Astrocyte (in vitro differentiated cells and primary cell): ENCODE results near the gene TMUB1. TPM values are rescaled to one million over a fixed set of nuclear protein-coding genes. Genes with fewer than 3 reads are reported as not detected.

Experiments
- DNase-seq: peaks from one replicate; pipeline ENCODE4 v3.0.0-alpha.2; 2010; ENCODE audit warnings: low read depth
- FAIRE-seq: peaks from 2 replicates; lab custom pipeline; 2011; peaks lifted over from hg19 to GRCh38; lab: Jason Lieb, UNC
- H2AFZ ChIP-seq: 2 replicates; pipeline ENCODE4 v1.6.0; 2012; ENCODE audit warnings: low read depth, low read length, inconsistent platforms
- H3K27ac ChIP-seq: 2 replicates; pipeline ENCODE4 v1.5.1; 2011; ENCODE audit warnings: low read depth, low read length, inconsistent platforms
- H3K27me3 ChIP-seq: 2 replicates; pipeline ENCODE4 v1.6.0; 2011; ENCODE audit warnings: low read length, inconsistent platforms; ENCODE audit not compliant: insufficient read depth
- H3K36me3 ChIP-seq: 2 replicates; pipeline ENCODE4 v1.5.1; 2011; ENCODE audit warnings: low read length, inconsistent platforms; ENCODE audit not compliant: insufficient read depth
- H3K4me1 ChIP-seq: 2 replicates; pipeline ENCODE4 v1.5.1; 2011; ENCODE audit warnings: low read length, inconsistent platforms; ENCODE audit not compliant: insufficient read depth
- H3K4me2 ChIP-seq: 2 replicates; pipeline ENCODE4 v1.6.0; 2012; ENCODE audit warnings: low read length, inconsistent platforms
- H3K4me3 ChIP-seq: 2 replicates; pipeline ENCODE4 v1.5.1; 2011; ENCODE audit warnings: low read depth, mild to moderate bottlenecking, low read length, inconsistent platforms; ENCODE audit not compliant: insufficient read depth
- H3K79me2 ChIP-seq: 2 replicates; pipeline ENCODE4 v1.6.0; 2012; ENCODE audit warnings: mild to moderate bottlenecking, low read length, inconsistent platforms; ENCODE audit not compliant: insufficient read depth
- H3K9ac ChIP-seq: 2 replicates; pipeline ENCODE4 v1.6.0; 2012; ENCODE audit warnings: mild to moderate bottlenecking, low read length, inconsistent platforms
- H3K9me3 ChIP-seq: 2 replicates; pipeline ENCODE4 v1.5.1; 2012; ENCODE audit warnings: low read depth, mild to moderate bottlenecking, low read length, inconsistent platforms; ENCODE audit not compliant: insufficient read depth
- H4K20me1 ChIP-seq: 2 replicates; pipeline ENCODE4 v1.6.0; 2012; ENCODE audit warnings: low read length, inconsistent platforms; ENCODE audit not compliant: insufficient read depth
- H3K27ac Mint-ChIP-seq: one replicate; pipeline ENCODE4 v1.8.0; 2021; ENCODE audit warnings: mild to moderate bottlenecking, mixed read lengths; ENCODE audit not compliant: unreplicated experiment
- H3K27me3 Mint-ChIP-seq: one replicate; pipeline ENCODE4 v1.8.0; 2021; ENCODE audit warnings: low read depth, mixed read lengths; ENCODE audit not compliant: unreplicated experiment
- H3K36me3 Mint-ChIP-seq: one replicate; pipeline ENCODE4 v1.8.0; 2021; ENCODE audit warnings: low read depth, mixed read lengths; ENCODE audit not compliant: unreplicated experiment
- H3K4me1 Mint-ChIP-seq: one replicate; pipeline ENCODE4 v1.8.0; 2021; ENCODE audit warnings: low read depth, mixed read lengths; ENCODE audit not compliant: unreplicated experiment
- H3K4me3 Mint-ChIP-seq: one replicate; pipeline ENCODE4 v1.8.0; 2021; ENCODE audit warnings: mild to moderate bottlenecking, moderate library complexity, mixed read lengths; ENCODE audit not compliant: unreplicated experiment
- H3K9me3 Mint-ChIP-seq: one replicate; pipeline ENCODE4 v1.8.0; 2021; ENCODE audit warnings: mild to moderate bottlenecking, mixed read lengths; ENCODE audit not compliant: unreplicated experiment
- EZH2 ChIP-seq: IDR thresholded peaks from 2 replicates; pipeline ENCODE4 v1.6.1; 2012; ENCODE audit warnings: mild to moderate bottlenecking, low read length, inconsistent platforms; ENCODE audit not compliant: insufficient read depth
- total RNA-seq: library from RNA; stranded (reverse); gene quantifications from 2 replicates; pipeline ENCODE4 v1.2.1, GENCODE V29; 2021
- TF ChIP-seq, protein P1 (sequence below): IDR thresholded peaks from 2 replicates; pipeline ENCODE4 v1.5.1; 2011; ENCODE audit warnings: low read depth, mild to moderate bottlenecking, inconsistent platforms, low read length, moderate library complexity; ENCODE audit not compliant: insufficient read depth

Gene TMUB1
- total RNA-seq, 1 donor from 2014 or later = 42.9 TPM

DNA sequence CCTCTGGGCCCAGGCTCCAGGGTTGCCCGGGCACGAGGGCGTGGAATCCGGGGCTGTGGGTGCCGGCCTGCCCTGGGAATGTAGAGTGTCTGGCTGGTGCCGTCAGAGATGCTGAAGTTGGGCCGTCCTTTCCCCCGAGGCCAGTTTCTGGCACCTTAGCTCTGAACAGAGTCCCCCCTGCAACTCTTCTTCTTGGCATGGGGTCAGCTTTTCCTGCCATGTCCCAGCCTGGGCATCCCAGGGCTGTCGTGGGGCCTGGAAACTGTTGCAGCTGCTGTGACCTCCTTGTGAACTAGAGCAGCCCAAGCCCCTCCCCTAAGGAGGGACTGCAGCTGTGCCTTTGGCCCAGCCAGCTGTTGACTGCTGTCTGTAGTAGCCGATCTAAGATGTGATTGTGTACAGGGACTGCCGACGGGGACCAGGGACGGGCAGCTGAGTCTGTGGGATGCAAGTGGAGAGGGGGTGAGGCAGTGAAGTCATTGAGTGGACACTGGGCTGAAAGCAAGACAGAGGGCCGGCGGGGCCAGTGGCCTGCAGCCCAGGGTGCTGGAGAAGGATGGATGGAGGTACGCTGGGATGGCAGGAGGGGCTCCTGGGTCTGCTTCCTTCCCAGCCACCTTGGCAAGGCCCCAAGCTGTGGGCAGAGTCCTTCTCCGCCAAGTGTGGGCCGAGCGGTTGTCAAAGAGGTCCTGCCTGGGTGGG, 48.5 kb upstream of the TMUB1 start:
- Mint-ChIP-seq H3K4me3 (no peak overlapping the region), H3K4me1 (peaks cover 7% of the 10 kb centered on the region), H3K27ac (no peak overlapping the region), H3K9me3 (no peaks in the 10 kb centered on the region), H3K27me3 (no peaks in the 10 kb centered on the region), H3K36me3 (peaks cover 25% of the 10 kb centered on the region)
- H3K9ac ChIP-seq = no peak overlapping the region
- no peak overlapping the region for H2AFZ ChIP-seq
- no peak for FAIRE-seq
- no peaks in the 10 kb centered on the region for H3K27me3 ChIP-seq
- H3K79me2 ChIP-seq = no peaks in the 10 kb centered on the region
- H3K9me3 ChIP-seq = no peaks in the 10 kb centered on the region
- no peak for TF ChIP-seq EZH2
- TF ChIP-seq, protein P1, sequence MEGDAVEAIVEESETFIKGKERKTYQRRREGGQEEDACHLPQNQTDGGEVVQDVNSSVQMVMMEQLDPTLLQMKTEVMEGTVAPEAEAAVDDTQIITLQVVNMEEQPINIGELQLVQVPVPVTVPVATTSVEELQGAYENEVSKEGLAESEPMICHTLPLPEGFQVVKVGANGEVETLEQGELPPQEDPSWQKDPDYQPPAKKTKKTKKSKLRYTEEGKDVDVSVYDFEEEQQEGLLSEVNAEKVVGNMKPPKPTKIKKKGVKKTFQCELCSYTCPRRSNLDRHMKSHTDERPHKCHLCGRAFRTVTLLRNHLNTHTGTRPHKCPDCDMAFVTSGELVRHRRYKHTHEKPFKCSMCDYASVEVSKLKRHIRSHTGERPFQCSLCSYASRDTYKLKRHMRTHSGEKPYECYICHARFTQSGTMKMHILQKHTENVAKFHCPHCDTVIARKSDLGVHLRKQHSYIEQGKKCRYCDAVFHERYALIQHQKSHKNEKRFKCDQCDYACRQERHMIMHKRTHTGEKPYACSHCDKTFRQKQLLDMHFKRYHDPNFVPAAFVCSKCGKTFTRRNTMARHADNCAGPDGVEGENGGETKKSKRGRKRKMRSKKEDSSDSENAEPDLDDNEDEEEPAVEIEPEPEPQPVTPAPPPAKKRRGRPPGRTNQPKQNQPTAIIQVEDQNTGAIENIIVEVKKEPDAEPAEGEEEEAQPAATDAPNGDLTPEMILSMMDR = no peak
- peaks cover 16% of the 10 kb centered on the region for H3K36me3 ChIP-seq
- no peak overlapping the region for H3K4me3 ChIP-seq
- H4K20me1 ChIP-seq = peaks cover 52% of the 10 kb centered on the region
- H3K4me1 ChIP-seq = no peaks in the 10 kb centered on the region
- H3K27ac ChIP-seq = no peak overlapping the region
- DNase-seq = no peak
- no peak overlapping the region for H3K4me2 ChIP-seq

DNA sequence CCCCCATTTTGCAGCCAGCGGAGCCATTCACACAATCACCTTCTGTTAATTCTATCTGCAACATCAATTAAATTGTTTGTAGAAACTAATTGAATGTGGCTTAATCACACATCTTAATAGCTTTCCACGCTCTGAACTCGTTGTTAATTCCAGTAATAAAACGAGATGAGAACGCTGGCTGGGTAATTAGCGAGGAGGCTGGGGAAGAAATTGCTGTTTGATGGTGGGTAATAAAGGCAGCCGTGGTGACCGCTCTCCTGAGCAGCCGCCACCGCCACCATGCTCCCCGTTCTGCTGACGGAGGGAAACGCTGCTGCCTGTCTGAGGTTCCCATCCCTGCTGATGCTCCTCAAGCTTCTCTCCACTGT, 47.9 kb upstream of the TMUB1 start:
- Mint-ChIP-seq H3K27ac (no peak overlapping the region), H3K27me3 (no peaks in the 10 kb centered on the region), H3K4me1 (peaks cover 8% of the 10 kb centered on the region), H3K9me3 (no peaks in the 10 kb centered on the region), H3K36me3 (peaks cover 25% of the 10 kb centered on the region), H3K4me3 (no peak overlapping the region)
- H3K27ac ChIP-seq = no peak overlapping the region
- peaks cover 11% of the 10 kb centered on the region for H3K36me3 ChIP-seq
- peaks cover 57% of the 10 kb centered on the region for H4K20me1 ChIP-seq
- FAIRE-seq = no peak
- TF ChIP-seq, protein P1 = no peak
- no peak for TF ChIP-seq EZH2
- no peak for DNase-seq
- H3K4me3 ChIP-seq = no peak overlapping the region
- no peaks in the 10 kb centered on the region for H3K79me2 ChIP-seq
- no peaks in the 10 kb centered on the region for H3K4me1 ChIP-seq
- no peak overlapping the region for H2AFZ ChIP-seq
- H3K4me2 ChIP-seq = no peak overlapping the region
- H3K9ac ChIP-seq = no peak overlapping the region
- no peaks in the 10 kb centered on the region for H3K9me3 ChIP-seq
- no peaks in the 10 kb centered on the region for H3K27me3 ChIP-seq

DNA sequence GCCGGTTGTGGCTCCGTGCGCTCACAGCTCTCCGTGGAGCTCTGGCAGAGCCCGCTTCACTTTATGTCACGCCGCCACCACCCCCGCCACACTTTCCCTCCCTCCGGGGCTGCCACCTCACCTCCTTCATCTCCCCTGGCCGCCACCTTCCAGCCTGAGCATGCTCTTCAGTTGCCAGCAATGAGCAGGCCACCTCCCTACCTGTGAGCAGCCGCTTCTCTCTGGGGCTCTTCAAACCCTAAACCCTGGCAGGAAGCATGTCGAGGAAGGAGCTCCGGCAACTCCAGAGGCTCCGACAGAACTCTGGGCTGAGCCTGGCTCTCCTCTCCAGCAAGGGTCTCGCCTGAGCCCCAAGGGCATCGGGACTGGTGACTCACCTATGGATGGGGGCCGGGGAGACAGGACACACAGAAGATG, 47.5 kb upstream of the TMUB1 start:
- Mint-ChIP-seq H3K4me3 (no peak overlapping the region), H3K36me3 (peaks cover 25% of the 10 kb centered on the region), H3K27ac (no peak overlapping the region), H3K4me1 (peaks cover 8% of the 10 kb centered on the region), H3K27me3 (no peaks in the 10 kb centered on the region), H3K9me3 (no peaks in the 10 kb centered on the region)
- TF ChIP-seq, protein P1 = no peak
- TF ChIP-seq EZH2 = no peak
- Histone ChIP-seq H2AFZ (no peak overlapping the region), H4K20me1 (peaks cover 57% of the 10 kb centered on the region), H3K4me1 (peaks cover under 1% of the 10 kb centered on the region), H3K79me2 (no peaks in the 10 kb centered on the region), H3K9me3 (no peaks in the 10 kb centered on the region), H3K4me3 (no peak overlapping the region), H3K9ac (no peak overlapping the region), H3K4me2 (no peak overlapping the region), H3K27me3 (no peaks in the 10 kb centered on the region), H3K36me3 (peaks cover 11% of the 10 kb centered on the region), H3K27ac (no peak overlapping the region)
- FAIRE-seq (no peak), DNase-seq (no peak)
